Fibroblast of mammary gland (primary cell): ENCODE results near the gene DEFB124.
"Not testable (repeated sequence)": the region's sequence is repeated elsewhere in the genome, so short reads cannot be mapped to it uniquely, and the experiment has no call there.

ENCODE experiments used
- DNase-seq: peaks from one replicate; pipeline ENCODE4 v3.0.0-alpha.2; 2010; ENCODE audit warnings: low read depth
- H3K4me3 ChIP-seq: 2 replicates; pipeline ENCODE4 v1.5.1; 2011; ENCODE audit warnings: low read depth, mild to moderate bottlenecking, low read length, moderate library complexity; ENCODE audit not compliant: control insufficient read depth
- CTCF ChIP-seq: conservative IDR thresholded peaks from 2 replicates; pipeline ENCODE4 v1.5.1; 2011; ENCODE audit warnings: low read depth, low read length, inconsistent platforms; ENCODE audit not compliant: control insufficient read depth, insufficient read depth

The DEFB124 gene

DNA sequence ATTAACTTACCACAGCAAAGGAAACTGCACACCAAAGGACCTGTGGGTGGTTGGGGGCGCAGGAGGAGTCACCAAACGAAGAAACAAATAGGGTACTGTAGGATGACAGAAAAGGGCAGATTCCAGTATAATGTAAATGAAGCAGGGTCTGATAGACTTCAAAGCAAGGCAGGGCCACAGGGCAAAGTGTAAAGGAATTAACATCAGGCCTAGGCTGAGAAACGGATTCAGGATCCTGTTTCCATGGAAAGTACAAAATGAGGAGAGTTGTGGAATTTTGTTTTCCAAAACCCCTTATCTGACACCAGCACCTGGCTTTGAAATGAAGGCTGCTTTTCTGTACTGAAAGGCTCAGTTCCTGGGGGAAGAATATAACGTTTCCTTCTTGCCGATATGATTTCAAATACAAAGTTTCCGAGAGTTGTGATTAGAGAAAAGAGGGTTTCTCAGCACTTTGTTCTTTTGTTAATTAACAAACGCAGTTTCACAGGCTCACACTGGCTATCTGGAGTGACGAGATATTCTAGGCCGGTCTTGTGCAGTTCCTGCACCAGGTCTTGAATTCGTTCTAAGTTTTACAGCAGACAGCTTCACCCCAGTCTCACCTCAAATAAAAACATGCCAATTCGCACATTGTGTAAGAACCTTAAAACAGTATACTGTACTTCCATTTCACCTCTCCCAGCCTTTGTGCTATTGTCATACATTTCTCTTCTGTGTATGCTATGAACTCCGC, 28.7 kb downstream of the DEFB124 start:
- no peak for TF ChIP-seq CTCF
- no peak for DNase-seq
- H3K4me3 ChIP-seq: no peak overlapping the region

GRCh38 chr20:31440012-31440659, 34.8 kb downstream of the DEFB124 start, which contains the start of gene DEFB123:
Gene DEFB123 (plus strand): TSS chr20:31440632. CDS start chr20:31440699, 67 bp downstream.
- peak; percentile 19 for TF ChIP-seq CTCF
- H3K4me3 ChIP-seq: no peak within 1 kb of the TSS
- DNase-seq: no peak

DNA sequence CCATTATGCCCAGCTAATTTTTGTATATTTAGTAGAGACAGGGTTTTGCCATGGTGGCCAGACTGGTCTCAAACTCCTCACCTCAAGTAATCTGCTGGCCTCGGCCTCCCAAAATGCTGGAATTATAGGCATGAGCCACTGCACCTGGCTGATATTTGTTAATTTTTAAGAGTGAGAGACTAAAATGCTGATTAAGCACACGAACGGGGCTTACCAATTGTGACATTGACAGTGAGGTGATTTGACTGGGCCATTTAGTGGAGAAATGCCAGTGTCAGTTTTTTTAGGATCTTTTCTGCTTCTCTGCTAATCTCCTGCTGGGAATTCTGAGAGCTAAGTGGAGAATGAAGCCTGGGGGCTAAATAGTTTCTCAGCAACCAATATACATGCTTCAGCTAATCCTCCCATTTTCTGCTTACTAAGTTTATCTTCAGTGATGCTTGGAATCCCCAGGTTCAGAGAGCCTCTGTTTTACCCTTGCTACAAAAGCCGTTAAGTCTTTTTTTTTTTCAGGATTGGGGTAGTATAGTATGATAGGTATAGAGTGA, 44.3 kb downstream of the DEFB124 start:
- no peak for TF ChIP-seq CTCF
- DNase-seq: no peak

DNA sequence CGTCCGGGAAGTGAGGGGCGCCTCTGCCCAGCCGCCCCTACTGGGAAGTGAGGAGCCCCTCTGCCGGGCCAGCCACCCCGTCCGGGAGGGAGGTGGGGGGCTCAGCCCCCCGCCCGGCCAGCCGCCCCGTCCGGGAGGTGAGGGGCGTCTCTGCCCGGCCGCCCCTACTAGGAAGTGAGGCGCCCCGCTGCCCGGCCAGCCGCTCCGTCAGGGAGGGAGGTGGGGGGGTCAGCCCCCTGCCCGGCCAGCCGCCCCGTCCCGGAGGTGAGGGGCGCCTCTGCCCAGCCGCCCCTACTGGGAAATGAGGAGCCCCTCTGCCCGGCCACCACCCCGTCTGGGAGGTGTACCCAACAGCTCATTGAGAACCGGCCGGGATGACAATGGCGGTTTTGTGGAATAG, 47.4 kb downstream of the DEFB124 start:
- not testable (repeated sequence) for DNase-seq, H3K4me3 ChIP-seq

More for the DNA sequence above, 44.3 kb downstream of the DEFB124 start:
- no peak overlapping the region for H3K4me3 ChIP-seq

DNA sequence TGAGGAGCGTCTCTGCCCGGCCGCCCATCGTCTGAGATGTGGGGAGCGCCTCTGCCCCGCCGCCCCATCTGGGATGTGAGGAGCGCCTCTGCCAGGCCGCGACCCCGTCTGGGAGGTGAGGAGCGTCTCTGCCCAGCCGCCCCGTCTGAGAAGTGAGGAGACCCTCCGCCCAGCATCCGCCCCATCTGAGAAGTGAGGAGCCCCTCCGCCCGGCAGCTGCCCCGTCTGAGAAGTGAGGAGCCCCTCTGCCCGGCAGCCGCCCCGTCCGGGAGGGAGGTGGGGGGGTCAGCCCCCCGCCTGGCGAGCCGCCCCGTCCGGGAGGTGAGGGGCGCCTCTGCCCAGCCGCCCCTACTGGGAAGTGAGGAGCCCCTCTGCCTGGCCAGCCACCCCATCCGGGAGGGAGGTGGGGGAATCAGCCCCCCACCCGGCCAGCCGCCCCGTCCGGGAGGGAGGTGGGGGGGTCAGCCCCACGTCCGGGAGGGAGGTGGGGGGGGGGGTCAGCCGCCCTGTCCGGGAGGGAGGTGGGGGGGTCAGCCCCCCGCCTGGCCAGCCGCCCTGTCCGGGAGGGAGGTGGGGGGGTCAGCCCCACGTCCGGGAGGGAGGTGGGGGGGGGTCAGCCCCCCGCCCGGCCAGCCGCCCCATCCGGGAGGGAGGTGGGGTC, 47.9 kb downstream of the DEFB124 start:
- not testable (repeated sequence) for DNase-seq, H3K4me3 ChIP-seq

- DNase-seq: no peak
- no peak overlapping the region for H3K4me3 ChIP-seq
- no peak for TF ChIP-seq CTCF
These were observed 49.1 kb downstream of the DEFB124 start for GRCh38 chr20:31425797-31426196.

DNA sequence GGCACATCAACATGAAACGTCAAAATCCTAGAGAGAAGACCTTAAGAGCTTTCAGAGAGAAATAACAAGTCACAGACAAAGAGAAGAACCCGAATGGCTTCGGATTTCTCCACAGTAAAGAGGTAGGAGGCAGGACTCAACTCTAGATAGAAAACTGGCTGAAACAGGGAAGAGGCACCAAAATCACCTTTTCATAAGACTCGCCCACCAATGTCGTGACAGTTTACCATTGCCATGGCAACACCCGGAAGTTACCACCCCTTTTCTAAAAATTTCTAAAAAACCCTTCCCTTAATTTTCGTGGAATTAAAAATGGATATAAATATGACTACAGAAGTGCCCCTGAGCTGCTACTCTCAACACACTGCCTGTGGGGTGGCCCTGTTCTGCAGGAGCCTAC, 56.6 kb downstream of the DEFB124 start:
- no peak overlapping the region for H3K4me3 ChIP-seq
- no peak for TF ChIP-seq CTCF
- no peak for DNase-seq
